WERI-Rb-1 (cell line): Measurements from ENCODE around the gene PRR12.

Experiments used
- DNase-seq: peaks from one replicate; pipeline ENCODE4 v3.0.0-alpha.2; 2020
- H3K27ac ChIP-seq: fragments of 250-450 bp; sonication (Bioruptor Pico); 2 replicates; pipeline ENCODE4 v1.5.1; 2020; ENCODE audit warnings: mild to moderate bottlenecking, moderate library complexity
- H3K27me3 ChIP-seq: fragments of 250-450 bp; sonication (Bioruptor Pico); 2 replicates; pipeline ENCODE4 v1.5.1; 2021; ENCODE audit warnings: mild to moderate bottlenecking, low read depth, moderate library complexity; ENCODE audit not compliant: insufficient read depth, severe bottlenecking
- H3K36me3 ChIP-seq: fragments of 250-450 bp; sonication (Bioruptor Pico); 2 replicates; pipeline ENCODE4 v1.5.1; 2020; ENCODE audit warnings: mild to moderate bottlenecking, moderate library complexity
- H3K4me3 ChIP-seq: 2 replicates; pipeline ENCODE4 v1.5.1; 2011; ENCODE audit warnings: low read depth, mild to moderate bottlenecking, control low read depth, low read length
- H3K9me3 ChIP-seq: fragments of 250-450 bp; sonication (Bioruptor Pico); 2 replicates; pipeline ENCODE4 v1.5.1; 2021; ENCODE audit warnings: mild to moderate bottlenecking, moderate library complexity; ENCODE audit not compliant: severe bottlenecking
- CTCF ChIP-seq: IDR thresholded peaks from 2 replicates; pipeline ENCODE4 v1.5.1; 2011; ENCODE audit warnings: low read depth, mild to moderate bottlenecking, control low read depth, inconsistent platforms, low read length

The PRR12 gene

GRCh38 chr19:49662011-49662410 lies 71.0 kb downstream of the PRR12 start:
- Histone ChIP-seq H3K4me3 (no peak overlapping the region), H3K9me3 (no peaks in the 10 kb centered on the region), H3K36me3 (peaks cover 57% of the 10 kb centered on the region), H3K27me3 (no peaks in the 10 kb centered on the region), H3K27ac (no peak overlapping the region; the same call in 1 of the 2 replicates)
- no peak for TF ChIP-seq CTCF
- no peak for DNase-seq

DNA sequence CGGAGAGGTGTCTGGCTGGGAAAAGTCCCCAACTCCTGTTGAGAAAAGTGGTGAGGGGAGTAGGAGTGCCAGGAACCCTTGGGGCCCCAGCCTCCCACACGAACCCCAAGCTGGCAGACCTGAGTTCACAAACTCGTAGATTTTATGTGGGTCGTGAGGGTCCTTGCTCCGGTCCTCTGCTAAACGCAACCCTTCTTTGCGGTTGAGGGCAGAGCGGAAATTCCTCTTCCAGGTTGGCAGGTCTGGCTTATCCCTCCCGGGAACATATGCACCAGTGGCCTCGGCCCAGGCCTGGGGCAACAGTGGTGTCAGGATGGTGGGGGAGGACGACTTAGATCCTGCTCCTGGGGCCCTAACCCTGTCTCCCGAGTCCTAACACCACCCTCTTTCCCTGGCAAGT lies 72.2 kb downstream of the PRR12 start:
- Histone ChIP-seq H3K27ac (peak overlapping the region; percentile 63), H3K36me3 (peaks cover 47% of the 10 kb centered on the region), H3K4me3 (no peak overlapping the region)

DNA sequence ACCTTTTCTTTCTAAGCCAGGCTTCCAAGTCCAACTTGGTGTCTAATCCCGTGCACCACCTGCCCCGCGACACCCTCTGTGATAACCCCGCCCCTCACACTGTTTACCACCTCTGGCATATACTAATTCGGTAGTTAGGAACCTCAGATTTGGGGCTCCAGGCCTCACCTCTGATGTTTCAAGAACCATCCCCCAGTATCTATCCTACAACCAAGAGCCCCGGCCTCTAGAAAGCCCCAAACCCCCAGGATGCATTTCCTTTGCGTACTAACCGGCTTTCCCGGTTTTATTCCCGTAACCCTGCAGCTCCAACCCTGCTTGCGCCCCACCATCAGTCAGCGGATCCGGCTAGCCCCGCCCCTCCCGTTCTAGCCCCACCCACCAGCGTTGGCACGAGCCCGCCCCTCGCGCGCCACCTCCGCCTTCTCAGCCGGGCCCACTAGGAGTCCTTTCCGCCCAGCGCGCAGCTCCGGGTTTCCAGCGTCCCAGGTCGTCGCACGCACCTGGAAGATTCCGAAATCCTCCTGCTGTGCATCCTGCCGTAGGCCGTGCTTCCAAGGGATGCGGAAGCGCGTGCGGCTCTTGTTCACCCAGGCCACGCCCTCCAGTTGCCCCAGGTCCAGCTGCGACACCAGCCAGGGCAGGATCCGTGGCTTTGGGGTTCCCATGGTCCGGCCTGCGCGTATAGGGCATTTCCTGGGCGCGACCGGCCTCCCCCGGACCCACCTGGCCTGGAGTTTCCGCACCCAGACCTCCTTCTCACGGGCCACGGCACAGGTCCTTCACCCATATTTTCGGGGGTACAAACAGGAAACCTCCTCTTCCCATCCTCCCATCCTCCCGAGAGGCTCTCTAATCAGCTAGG lies 73.4 kb downstream of the PRR12 start:
- TF ChIP-seq CTCF: no peak
- H3K27me3 ChIP-seq: no peaks in the 10 kb centered on the region

More for the DNA sequence above, 72.2 kb downstream of the PRR12 start:
- Histone ChIP-seq H3K9me3 (no peaks in the 10 kb centered on the region), H3K27me3 (no peaks in the 10 kb centered on the region)
- no peak for TF ChIP-seq CTCF
- DNase-seq: no peak

DNA sequence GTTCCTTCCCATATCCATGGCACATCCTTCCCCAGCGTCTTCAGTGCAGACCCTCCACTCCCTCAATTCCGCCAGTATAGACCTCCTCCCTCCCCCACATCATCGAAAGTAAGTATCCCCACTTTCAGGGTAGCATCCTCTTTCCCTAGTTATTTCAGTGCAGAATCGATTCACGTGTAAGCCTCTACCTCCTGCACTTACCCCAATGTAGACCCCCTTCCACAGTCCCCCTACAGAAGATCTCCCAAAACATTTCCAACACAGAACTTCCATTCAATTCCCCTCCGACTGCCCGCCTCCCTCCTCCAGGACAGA lies 74.0 kb downstream of the PRR12 start:
- Histone ChIP-seq H3K9me3 (no peaks in the 10 kb centered on the region), H3K27me3 (no peaks in the 10 kb centered on the region), H3K36me3 (peaks cover 29% of the 10 kb centered on the region), H3K27ac (peak overlapping the region; percentile 70), H3K4me3 (peak overlapping the region; percentile 75)
- TF ChIP-seq CTCF: no peak
- DNase-seq: no peak

More for the DNA sequence above, 73.4 kb downstream of the PRR12 start:
- Histone ChIP-seq H3K27ac (peak overlapping the region; percentile 70), H3K4me3 (peak overlapping the region; percentile 75), H3K9me3 (no peaks in the 10 kb centered on the region), H3K36me3 (peaks cover 35% of the 10 kb centered on the region)
- DNase-seq: peak; percentile 94

- H3K27ac ChIP-seq: peak within 1 kb of the TSS; percentile 70
- no peak for TF ChIP-seq CTCF
- H3K36me3 ChIP-seq: peaks cover 24% of the 10 kb centered on the region
- DNase-seq: peak; percentile 95
- H3K27me3 ChIP-seq: no peaks in the 10 kb centered on the region
- H3K9me3 ChIP-seq: no peaks in the 10 kb centered on the region
- peak within 1 kb of the TSS; percentile 75 for H3K4me3 ChIP-seq
Observed at GRCh38 chr19:49665351-49666119, 74.6 kb downstream of the PRR12 start, which contains the start of the genes BCL2L12 and IRF3. TSS of gene BCL2L12 (plus strand) at chr19:49665933. CDS start at chr19:49666693, 760 bp downstream. TSS of gene IRF3 (minus strand) at chr19:49665857. CDS start at chr19:49664838, 1,019 bp downstream.
